GM19035 (cell line): Measurements from ENCODE around the gene C3AR1.
A peak's percentile ranks its signal among the peaks of the same experiment; 100 is the strongest.
"Not testable (repeated sequence)": the region's sequence is repeated elsewhere in the genome, so short reads cannot be mapped to it uniquely, and the experiment has no call there.

Experiments used
- ATAC-seq: cut with Tn5 transposase; IDR thresholded peaks from one replicate; pipeline ENCODE4 v1.9.1; 2021; ENCODE audit not compliant: unreplicated experiment

Gene C3AR1

GRCh38 chr12:8031017-8031416 lies 35.1 kb downstream of the C3AR1 start:
- not testable (repeated sequence) for ATAC-seq

- no peak for ATAC-seq
Observed at GRCh38 chr12:8030189-8030588, 36.0 kb downstream of the C3AR1 start.

- ATAC-seq, result no peak
Observed at GRCh38 chr12:8028267-8028666, 37.9 kb downstream of the C3AR1 start.

GRCh38 chr12:8027856-8028255 lies 38.3 kb downstream of the C3AR1 start:
- no peak for ATAC-seq

GRCh38 chr12:8026291-8026900 lies 39.8 kb downstream of the C3AR1 start:
- ATAC-seq, result peak; percentile 99

- no peak for ATAC-seq
Observed at GRCh38 chr12:8018666-8019581, 47.2 kb downstream of the C3AR1 start.

GRCh38 chr12:8018213-8018612 lies 47.9 kb downstream of the C3AR1 start:
- ATAC-seq, result not testable (repeated sequence)

- no peak for ATAC-seq
Observed at GRCh38 chr12:8014836-8015235, 51.3 kb downstream of the C3AR1 start.

- ATAC-seq, result no peak
Observed at GRCh38 chr12:8012651-8013309, 53.4 kb downstream of the C3AR1 start.

- ATAC-seq, result no peak
Observed at GRCh38 chr12:8011331-8011730, 54.8 kb downstream of the C3AR1 start.
